HepG2 (cell line): ENCODE results near the gene NDUFAF8. TPM values are rescaled to one million over a fixed set of nuclear protein-coding genes. Genes with fewer than 3 reads are reported as not detected.

Experiments used
- CC2D1A ChIP-seq: sonication (generic); formaldehyde crosslinking; IDR thresholded peaks from 2 replicates; pipeline ENCODE4 v1.8.1; 2023; ENCODE audit warnings: mild to moderate bottlenecking, missing genetic modification reagents
- HOXA3 ChIP-seq: sonication (generic); formaldehyde crosslinking; IDR thresholded peaks from 2 replicates; pipeline ENCODE4 v1.5.0; 2020; ENCODE audit warnings: missing genetic modification reagents
- ISL2 ChIP-seq: sonication (generic); formaldehyde crosslinking; IDR thresholded peaks from 2 replicates; pipeline ENCODE4 v1.5.0; 2020; ENCODE audit warnings: missing genetic modification reagents
- MED8 ChIP-seq: sonication (generic); formaldehyde crosslinking; IDR thresholded peaks from 2 replicates; pipeline ENCODE4 v1.8.1; 2023; ENCODE audit warnings: mild to moderate bottlenecking, missing genetic modification reagents; ENCODE audit not compliant: insufficient replicate concordance
- MTA3 ChIP-seq: sonication (generic); formaldehyde crosslinking; IDR thresholded peaks from 2 replicates; pipeline ENCODE4 v1.4.0; 2020; ENCODE audit warnings: missing genetic modification reagents
- U2AF2 ChIP-seq: fragments of 200-400 bp; formaldehyde crosslinking; IDR thresholded peaks from 2 replicates; pipeline ENCODE4 v1.6.1; 2017; ENCODE audit warnings: low read depth, mild to moderate bottlenecking, low read length
- ZFX ChIP-seq: sonication (generic); formaldehyde crosslinking; IDR thresholded peaks from 2 replicates; pipeline ENCODE4 v1.4.0; 2020; ENCODE audit warnings: mild to moderate bottlenecking, low read depth, missing genetic modification reagents, moderate library complexity
- ZNF564 ChIP-seq: sonication (generic); formaldehyde crosslinking; IDR thresholded peaks from 2 replicates; pipeline ENCODE4 v1.8.1; 2023; ENCODE audit warnings: mild to moderate bottlenecking, missing genetic modification reagents
- ZNF616 ChIP-seq: sonication (generic); formaldehyde crosslinking; IDR thresholded peaks from 2 replicates; pipeline ENCODE4 v1.5.0; 2020; ENCODE audit warnings: low read depth, mild to moderate bottlenecking, missing genetic modification reagents
- ZNF792 ChIP-seq: IDR thresholded peaks from 2 replicates; pipeline ENCODE4 v1.6.1; 2016
- polyA plus RNA-seq, 8 experiments: library from polyadenylated mRNA; depleted of rRNA in 3 of 8; stranded (reverse) in 7 of 8; unstranded in 1 of 8; fragments of >200 nt; fragmentation: Illumina TruSeq in 4 of 8; extraction: Trizol in 4 of 8; gene quantifications; 2 replicates each; pipeline versions ENCODE4 v1.2.1 to v1.2.3, GENCODE V29; 2011 to 2016; ENCODE audit warnings: low read depth in 4 of 8, missing spikeins in 1 of 8, mixed read lengths in 1 of 8; ENCODE audit not compliant: insufficient read depth in 1 of 8
- total RNA-seq, 5 experiments: library from RNA; depleted of rRNA; stranded (reverse); fragments of >200 nt; fragmentation: Illumina TruSeq; extraction: Trizol; gene quantifications; 2 replicates each; pipeline ENCODE4 v1.2.3, GENCODE V29; 2016; ENCODE audit warnings: low read depth in 1 of 5
- TF ChIP-seq, protein P1 (sequence below): sonication (generic); formaldehyde crosslinking; IDR thresholded peaks from 2 replicates; pipeline ENCODE4 v1.4.0; 2020; ENCODE audit warnings: mild to moderate bottlenecking, missing genetic modification reagents, borderline replicate concordance
- TF ChIP-seq, protein P2 (sequence below): sonication (generic); formaldehyde crosslinking; IDR thresholded peaks from 2 replicates; pipeline ENCODE4; 2020; ENCODE audit warnings: missing genetic modification reagents, mild to moderate bottlenecking, borderline replicate concordance
- TF ChIP-seq, protein P3 (sequence below): IDR thresholded peaks from 2 replicates; pipeline ENCODE4 v1.6.1; 2016; ENCODE audit warnings: missing biosample characterization, missing genetic modification reagents, low read depth
- TF ChIP-seq, protein P4 (sequence below): sonication (generic); formaldehyde crosslinking; IDR thresholded peaks from 2 replicates; pipeline ENCODE4 v1.4.0; 2020; ENCODE audit warnings: missing genetic modification reagents, borderline replicate concordance

NDUFAF8 gene
- total and polyA plus RNA-seq, 2 of the 13 experiments (the other 11 are each of a cell fraction or from before 2014, with no cell fraction given) = 75.6 to 233 TPM

DNA sequence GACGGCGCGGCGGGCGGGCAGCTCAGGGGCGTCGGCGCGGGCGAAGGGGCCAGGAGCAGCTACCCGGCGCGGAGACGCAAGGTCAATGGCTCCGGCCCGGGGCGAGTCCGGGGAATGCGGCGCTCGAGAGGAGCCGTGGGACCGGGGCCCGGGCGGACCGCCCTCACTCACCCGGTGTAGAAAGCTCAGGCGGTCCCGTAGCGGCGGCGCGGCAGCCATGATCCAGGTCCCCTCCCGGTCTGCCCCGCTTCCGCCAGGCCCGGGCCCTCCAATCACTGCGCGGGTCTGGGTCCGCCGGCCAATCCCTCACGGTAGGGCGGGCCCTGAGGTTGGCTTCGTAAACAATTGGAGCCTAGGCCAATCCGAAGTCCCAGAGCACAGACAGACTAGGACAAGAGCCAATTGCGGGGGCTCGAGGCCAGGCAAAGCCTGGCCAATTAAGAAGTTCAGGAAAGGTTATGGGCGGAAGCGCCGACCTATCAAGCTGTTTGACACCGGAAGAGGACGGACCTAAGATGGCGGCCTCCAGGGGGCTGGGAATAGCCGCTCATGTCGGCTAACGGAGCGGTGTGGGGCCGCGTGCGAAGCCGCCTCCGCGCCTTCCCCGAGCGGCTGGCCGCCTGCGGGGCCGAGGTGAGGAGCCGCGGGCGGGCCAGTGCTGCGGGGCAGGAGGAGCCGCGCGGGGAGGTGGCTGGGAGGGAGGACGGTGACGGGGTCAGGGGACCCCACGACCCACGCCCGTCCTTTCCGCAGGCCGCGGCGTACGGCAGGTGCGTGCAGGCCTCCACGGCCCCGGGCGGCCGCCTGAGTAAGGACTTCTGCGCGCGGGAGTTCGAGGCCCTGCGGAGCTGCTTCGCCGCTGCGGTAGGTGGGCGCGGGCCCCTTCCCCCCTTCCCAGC is at the start of gene NDUFAF8, which contains the start of gene TEPSIN (continued):
- TF ChIP-seq, protein P1, sequence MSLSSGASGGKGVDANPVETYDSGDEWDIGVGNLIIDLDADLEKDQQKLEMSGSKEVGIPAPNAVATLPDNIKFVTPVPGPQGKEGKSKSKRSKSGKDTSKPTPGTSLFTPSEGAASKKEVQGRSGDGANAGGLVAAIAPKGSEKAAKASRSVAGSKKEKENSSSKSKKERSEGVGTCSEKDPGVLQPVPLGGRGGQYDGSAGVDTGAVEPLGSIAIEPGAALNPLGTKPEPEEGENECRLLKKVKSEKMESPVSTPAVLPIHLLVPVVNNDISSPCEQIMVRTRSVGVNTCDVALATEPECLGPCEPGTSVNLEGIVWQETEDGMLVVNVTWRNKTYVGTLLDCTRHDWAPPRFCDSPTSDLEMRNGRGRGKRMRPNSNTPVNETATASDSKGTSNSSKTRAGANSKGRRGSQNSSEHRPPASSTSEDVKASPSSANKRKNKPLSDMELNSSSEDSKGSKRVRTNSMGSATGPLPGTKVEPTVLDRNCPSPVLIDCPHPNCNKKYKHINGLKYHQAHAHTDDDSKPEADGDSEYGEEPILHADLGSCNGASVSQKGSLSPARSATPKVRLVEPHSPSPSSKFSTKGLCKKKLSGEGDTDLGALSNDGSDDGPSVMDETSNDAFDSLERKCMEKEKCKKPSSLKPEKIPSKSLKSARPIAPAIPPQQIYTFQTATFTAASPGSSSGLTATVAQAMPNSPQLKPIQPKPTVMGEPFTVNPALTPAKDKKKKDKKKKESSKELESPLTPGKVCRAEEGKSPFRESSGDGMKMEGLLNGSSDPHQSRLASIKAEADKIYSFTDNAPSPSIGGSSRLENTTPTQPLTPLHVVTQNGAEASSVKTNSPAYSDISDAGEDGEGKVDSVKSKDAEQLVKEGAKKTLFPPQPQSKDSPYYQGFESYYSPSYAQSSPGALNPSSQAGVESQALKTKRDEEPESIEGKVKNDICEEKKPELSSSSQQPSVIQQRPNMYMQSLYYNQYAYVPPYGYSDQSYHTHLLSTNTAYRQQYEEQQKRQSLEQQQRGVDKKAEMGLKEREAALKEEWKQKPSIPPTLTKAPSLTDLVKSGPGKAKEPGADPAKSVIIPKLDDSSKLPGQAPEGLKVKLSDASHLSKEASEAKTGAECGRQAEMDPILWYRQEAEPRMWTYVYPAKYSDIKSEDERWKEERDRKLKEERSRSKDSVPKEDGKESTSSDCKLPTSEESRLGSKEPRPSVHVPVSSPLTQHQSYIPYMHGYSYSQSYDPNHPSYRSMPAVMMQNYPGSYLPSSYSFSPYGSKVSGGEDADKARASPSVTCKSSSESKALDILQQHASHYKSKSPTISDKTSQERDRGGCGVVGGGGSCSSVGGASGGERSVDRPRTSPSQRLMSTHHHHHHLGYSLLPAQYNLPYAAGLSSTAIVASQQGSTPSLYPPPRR (CRISPR knock-in tag) = no peak; the same call in 1 of the 2 replicates
- TF ChIP-seq, protein P2, sequence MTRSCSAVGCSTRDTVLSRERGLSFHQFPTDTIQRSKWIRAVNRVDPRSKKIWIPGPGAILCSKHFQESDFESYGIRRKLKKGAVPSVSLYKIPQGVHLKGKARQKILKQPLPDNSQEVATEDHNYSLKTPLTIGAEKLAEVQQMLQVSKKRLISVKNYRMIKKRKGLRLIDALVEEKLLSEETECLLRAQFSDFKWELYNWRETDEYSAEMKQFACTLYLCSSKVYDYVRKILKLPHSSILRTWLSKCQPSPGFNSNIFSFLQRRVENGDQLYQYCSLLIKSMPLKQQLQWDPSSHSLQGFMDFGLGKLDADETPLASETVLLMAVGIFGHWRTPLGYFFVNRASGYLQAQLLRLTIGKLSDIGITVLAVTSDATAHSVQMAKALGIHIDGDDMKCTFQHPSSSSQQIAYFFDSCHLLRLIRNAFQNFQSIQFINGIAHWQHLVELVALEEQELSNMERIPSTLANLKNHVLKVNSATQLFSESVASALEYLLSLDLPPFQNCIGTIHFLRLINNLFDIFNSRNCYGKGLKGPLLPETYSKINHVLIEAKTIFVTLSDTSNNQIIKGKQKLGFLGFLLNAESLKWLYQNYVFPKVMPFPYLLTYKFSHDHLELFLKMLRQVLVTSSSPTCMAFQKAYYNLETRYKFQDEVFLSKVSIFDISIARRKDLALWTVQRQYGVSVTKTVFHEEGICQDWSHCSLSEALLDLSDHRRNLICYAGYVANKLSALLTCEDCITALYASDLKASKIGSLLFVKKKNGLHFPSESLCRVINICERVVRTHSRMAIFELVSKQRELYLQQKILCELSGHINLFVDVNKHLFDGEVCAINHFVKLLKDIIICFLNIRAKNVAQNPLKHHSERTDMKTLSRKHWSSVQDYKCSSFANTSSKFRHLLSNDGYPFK (CRISPR knock-in tag) = peak; percentile 93
- TF ChIP-seq, protein P3, sequence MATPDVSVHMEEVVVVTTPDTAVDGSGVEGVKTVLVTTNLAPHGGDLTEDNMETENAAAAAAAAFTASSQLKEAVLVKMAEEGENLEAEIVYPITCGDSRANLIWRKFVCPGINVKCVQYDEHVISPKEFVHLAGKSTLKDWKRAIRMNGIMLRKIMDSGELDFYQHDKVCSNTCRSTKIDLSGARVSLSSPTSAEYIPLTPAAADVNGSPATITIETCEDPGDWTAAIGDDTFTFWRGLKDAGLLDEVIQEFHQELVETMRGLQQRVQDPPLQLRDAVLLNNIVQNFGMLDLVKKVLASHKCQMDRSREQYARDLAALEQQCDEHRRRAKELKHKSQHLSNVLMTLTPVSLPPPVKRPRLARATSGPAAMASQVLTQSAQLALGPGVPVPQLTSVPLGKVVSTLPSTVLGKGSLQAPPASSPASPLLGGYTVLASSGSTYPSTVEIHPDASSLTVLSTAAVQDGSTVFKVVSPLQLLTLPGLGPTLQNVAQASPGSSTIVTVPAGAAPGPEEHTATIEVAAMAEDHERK = no peak
- TF ChIP-seq ZNF616 (CRISPR knock-in tag) = no peak
- TF ChIP-seq MED8 = no peak
- no peak for TF ChIP-seq MTA3
- TF ChIP-seq ZNF792 (CRISPR knock-in tag) = 0 out of 2 replicates have a peak, but pooled peaks have one; percentile 17
- TF ChIP-seq U2AF2 = no peak
- TF ChIP-seq ZFX (CRISPR knock-in tag) = peak; percentile 95
- no peak for TF ChIP-seq CC2D1A (CRISPR knock-in tag)
- no peak for TF ChIP-seq ISL2 (CRISPR knock-in tag)
- TF ChIP-seq HOXA3 (CRISPR knock-in tag) = peak; percentile 33
- no peak for TF ChIP-seq ZNF564
- TF ChIP-seq, protein P4, sequence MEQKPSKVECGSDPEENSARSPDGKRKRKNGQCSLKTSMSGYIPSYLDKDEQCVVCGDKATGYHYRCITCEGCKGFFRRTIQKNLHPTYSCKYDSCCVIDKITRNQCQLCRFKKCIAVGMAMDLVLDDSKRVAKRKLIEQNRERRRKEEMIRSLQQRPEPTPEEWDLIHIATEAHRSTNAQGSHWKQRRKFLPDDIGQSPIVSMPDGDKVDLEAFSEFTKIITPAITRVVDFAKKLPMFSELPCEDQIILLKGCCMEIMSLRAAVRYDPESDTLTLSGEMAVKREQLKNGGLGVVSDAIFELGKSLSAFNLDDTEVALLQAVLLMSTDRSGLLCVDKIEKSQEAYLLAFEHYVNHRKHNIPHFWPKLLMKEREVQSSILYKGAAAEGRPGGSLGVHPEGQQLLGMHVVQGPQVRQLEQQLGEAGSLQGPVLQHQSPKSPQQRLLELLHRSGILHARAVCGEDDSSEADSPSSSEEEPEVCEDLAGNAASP (CRISPR knock-in tag) = no peak
